NCI-H748 (cell line): ENCODE measurements around the gene ANGPT4.

Experiments used
- DNase-seq: peaks from one replicate; lab custom pipeline; 2025; ENCODE audit not compliant: unreplicated experiment; lab: John Stamatoyannopoulos, UW

ANGPT4 gene

GRCh38 chr20:942611-943010 lies 26.5 kb upstream of the ANGPT4 start:
- no peak for DNase-seq

GRCh38 chr20:940926-941325 lies 24.8 kb upstream of the ANGPT4 start:
- no peak for DNase-seq

- DNase-seq: no peak
Observed at GRCh38 chr20:939606-940005, 23.5 kb upstream of the ANGPT4 start.

GRCh38 chr20:934186-934840 lies 18.2 kb upstream of the ANGPT4 start:
- no peak for DNase-seq

GRCh38 chr20:933029-933428 lies 16.9 kb upstream of the ANGPT4 start:
- no peak for DNase-seq

DNA sequence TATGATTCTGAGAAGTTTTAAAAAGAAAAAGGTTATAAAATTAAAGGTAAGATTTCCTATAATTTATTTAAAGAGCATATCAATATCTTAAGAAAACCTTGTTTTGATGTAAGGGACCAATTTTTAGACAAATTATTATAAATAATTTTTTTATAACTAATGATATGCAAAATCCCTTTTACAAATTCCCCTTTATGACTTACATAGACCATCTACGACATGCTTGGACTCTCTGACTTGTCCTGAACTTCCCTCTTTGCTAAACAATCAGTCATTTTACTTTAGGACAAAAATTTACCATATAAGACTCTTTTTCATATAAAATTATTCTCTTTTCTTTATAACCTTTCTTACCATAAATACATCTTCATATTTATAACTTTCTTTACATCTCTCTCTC lies 15.3 kb upstream of the ANGPT4 start:
- no peak for DNase-seq

GRCh38 chr20:926670-927069 lies 10.5 kb upstream of the ANGPT4 start:
- DNase-seq: no peak

DNA sequence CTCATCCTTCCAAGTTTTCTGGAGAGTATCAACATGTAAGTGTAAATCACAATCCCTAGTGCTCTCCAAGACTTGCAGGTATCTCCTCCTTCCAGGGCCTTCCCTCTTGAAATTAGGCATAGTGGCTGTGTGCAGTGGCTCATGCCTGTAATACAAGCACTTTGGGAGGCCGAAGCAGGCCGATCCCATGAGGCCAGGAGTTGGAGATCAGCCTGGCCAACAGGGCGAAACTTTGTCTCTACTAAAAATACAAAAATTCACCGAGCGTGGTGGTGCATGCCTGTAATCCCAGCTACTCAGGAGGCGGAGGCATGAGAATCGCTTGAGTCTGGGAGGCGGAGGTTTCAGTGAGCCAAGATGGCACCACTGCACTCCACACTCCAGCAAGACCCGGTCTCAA lies 9.4 kb upstream of the ANGPT4 start:
- DNase-seq: no peak

DNA sequence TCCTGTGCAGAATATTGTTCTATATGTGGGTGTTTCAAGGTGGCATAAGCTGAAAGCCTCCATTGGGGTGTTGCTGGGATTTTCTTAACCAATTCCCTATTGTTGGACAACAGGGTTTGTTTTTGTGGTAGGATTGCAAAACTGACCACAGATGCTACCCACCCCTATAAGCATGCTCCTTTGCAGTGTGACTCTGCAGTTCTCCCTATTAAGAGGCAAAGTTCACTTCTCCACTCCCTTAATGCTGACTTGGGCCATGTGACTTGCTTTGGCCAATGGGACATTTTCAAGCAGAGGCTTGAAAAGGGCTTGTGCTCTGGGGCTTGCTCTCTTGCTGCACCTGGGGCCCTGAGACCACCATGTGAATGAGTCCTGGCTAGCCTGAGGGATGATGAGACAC lies 8.5 kb upstream of the ANGPT4 start:
- no peak for DNase-seq

- DNase-seq: no peak
Observed at GRCh38 chr20:922781-923180, 6.6 kb upstream of the ANGPT4 start.

DNA sequence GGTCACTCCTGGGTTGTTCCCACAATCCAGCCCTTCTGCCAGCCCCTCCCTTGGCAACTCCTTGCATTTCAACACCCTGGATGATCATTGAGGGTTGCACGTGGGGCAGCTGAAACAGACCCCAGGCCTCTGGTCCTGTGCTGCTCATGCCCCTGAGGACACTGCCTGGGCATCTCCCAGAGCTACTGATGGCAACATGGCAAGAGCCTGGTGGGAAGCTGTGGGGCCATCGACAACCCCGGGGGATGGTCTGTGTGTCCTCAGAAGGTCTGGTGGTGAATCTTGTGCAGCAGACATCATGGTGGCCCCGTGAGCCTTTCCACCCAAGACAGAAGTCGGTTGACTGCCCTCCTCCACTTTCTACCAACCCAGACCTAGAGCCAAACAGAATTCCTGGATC lies 4.9 kb upstream of the ANGPT4 start:
- DNase-seq: no peak

DNA sequence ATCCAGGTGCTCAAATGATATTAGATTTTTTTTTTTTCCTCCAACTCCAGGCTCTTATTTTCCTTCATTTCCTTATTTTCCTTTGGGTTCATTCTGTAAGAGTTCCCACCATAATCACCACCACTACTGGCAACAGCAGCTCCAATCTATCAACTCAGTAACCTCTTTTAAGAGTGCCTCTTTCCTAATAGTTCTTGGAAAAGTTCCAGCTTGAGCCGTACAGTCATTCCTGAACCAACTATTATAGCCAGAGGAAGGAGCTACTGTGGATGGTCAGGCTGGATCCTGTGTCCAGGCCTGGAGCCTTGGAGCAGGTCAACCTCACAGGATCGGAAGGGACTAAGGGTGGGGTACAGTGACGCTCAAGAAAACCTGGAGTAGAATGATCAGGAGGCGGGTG lies 4.2 kb upstream of the ANGPT4 start:
- no peak for DNase-seq

- DNase-seq: no peak
Observed at GRCh38 chr20:919491-919916, 3.4 kb upstream of the ANGPT4 start.

- no peak for DNase-seq
Observed at GRCh38 chr20:917416-917815, 1.3 kb upstream of the ANGPT4 start.

GRCh38 chr20:916825-917224 lies 691 bp upstream of the ANGPT4 start:
- no peak for DNase-seq

DNA sequence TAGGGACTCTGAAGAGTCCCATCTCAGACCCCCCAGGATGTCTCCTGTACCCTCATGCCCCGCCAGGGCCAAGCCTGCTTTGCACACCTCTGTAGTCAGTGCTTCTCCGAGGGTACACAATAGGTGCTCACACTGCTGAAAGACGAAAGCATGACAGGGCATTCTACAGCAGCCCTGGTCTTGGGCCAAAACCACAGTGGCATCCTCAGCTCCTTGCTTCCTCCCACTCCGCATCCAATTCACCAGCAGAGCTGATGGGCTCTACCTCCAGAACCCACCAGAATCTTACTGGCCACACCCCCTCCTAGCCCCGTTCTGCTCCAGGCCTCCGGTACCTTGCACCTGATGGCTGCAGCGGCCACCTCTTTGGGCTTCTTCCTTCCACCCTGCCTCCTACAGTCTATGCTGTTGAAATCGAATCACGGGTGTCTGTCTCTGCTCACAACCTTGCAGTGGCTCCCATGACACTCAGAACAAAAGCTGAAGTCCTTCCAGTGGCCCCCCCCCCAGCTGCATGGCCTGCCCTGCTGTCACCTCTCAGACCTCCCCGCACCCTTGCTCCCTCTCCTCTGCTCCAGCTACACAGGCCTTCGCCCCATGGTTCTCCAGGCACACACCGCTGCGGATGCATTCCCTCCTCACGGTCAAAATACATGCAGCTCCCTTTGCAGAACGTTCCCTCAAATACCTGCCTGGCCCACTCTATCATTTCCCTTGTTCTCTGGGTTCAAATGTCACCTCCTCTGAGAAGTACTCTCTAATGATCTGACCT lies 1.2 kb downstream of the ANGPT4 start:
- no peak for DNase-seq

- DNase-seq: no peak
Observed at GRCh38 chr20:913306-913849, 2.8 kb downstream of the ANGPT4 start.

- DNase-seq: peak; percentile 32
Observed at GRCh38 chr20:911882-912600, 4.1 kb downstream of the ANGPT4 start.

DNA sequence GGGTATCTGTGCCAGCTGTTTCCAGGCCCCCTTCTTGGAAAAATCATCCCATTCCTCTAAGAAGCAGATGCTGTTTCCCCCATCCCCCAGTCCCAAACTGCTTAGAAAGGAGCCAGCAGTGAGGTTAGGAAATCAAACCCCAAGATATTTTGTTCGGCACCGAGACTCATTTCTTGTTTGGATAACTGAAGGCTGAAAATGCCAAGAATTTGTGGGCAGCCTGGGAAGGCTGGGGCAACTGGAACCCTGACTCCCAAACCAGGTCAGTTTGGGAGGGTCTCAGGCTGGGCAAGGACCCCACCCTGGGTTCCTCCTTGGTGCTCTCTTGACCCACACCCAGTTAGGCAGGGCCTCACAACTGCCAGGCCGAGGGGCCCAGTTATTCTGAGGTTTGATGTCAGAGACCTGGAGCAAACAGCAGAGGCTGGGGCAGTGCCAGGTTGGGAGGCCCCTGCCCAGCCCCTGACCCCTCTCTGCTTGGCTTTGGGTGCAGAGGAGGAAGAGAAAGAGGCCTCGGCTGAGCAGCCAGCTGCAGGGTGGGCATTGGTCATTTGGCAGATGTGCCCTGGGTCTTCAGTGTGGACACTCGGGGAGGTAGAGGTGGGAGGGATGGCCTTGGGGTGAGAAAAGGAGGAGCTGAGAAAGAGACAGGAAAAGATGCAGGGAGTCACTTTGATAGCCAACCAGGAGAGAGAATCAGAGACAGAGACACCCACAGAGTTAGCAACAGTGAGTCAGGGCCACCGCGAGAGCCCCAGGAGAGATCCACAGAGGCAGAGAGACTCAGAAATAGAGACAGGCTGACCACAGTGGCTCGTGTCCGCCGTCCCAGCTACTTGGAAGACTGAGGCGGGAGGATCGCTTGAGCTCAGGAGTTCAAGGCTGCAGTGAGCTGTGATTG lies 5.0 kb downstream of the ANGPT4 start:
- no peak for DNase-seq

- DNase-seq: no peak
Observed at GRCh38 chr20:910132-910869, 5.8 kb downstream of the ANGPT4 start.
